Activated B cell treated with CpG ODN at 0.5 μM for 24 hours (primary cell): Measurements from ENCODE around the gene SPPL2A. TPM values are rescaled to one million over a fixed set of nuclear protein-coding genes. Genes with fewer than 3 reads are reported as not detected.

Experiments
- ATAC-seq: fragments of 200-7000 bp; cut with Tn5 transposase; one replicate; pipeline ENCODE4 v1.10.0; 2021; ENCODE audit warnings: low read depth, mild to moderate bottlenecking, moderate library complexity
- CTCF ChIA-PET: fragments of 350-600 bp; sonication (Branson Sonifier 250); formaldehyde crosslinking; loops from one replicate; lab custom pipeline; 2021; ENCODE audit warnings: antibody characterized with exemption; lab: Charles Lee
- POLR2A ChIA-PET: fragments of 350-600 bp; sonication (Branson Sonifier 250); formaldehyde crosslinking; loops from one replicate; lab custom pipeline; 2021; ENCODE audit warnings: antibody characterized with exemption; lab: Charles Lee
- DNase-seq: peaks from one replicate; pipeline ENCODE4 v3.0.0; 2022
- H3K27ac Mint-ChIP-seq: one replicate; pipeline ENCODE4 v1.8.0; 2020; ENCODE audit warnings: mixed read lengths
- H3K27me3 Mint-ChIP-seq: one replicate; pipeline ENCODE4 v1.8.0; 2021; ENCODE audit warnings: mixed read lengths
- H3K36me3 Mint-ChIP-seq: one replicate; pipeline ENCODE4 v1.8.0; 2021; ENCODE audit warnings: low read depth, mixed read lengths
- H3K4me1 Mint-ChIP-seq: one replicate; pipeline ENCODE4 v1.8.0; 2021; ENCODE audit warnings: mixed read lengths
- H3K4me3 Mint-ChIP-seq: one replicate; pipeline ENCODE4 v1.8.0; 2020; ENCODE audit warnings: mild to moderate bottlenecking, mixed read lengths
- H3K9me3 Mint-ChIP-seq: one replicate; pipeline ENCODE4 v1.8.0; 2020; ENCODE audit warnings: mixed read lengths
- intact Hi-C: fragments of 100-400 bp; cut with micrococcal nuclease; formaldehyde crosslinking; loops from one replicate; pipeline ENCODE4 v1.15.1; 2024
- total RNA-seq: library from RNA; stranded (reverse); gene quantifications from 2 replicates; pipeline ENCODE4 v1.2.3, GENCODE V29; 2022
- TF ChIP-seq, protein P1 (sequence below): fragments of 200-600 bp; IDR thresholded peaks from one replicate; pipeline ENCODE4 v1.8.0; 2022; ENCODE audit warnings: antibody characterized with exemption, mild to moderate bottlenecking

The SPPL2A gene
- total RNA-seq, 1 donor from 2014 or later: 85.3 TPM

DNA sequence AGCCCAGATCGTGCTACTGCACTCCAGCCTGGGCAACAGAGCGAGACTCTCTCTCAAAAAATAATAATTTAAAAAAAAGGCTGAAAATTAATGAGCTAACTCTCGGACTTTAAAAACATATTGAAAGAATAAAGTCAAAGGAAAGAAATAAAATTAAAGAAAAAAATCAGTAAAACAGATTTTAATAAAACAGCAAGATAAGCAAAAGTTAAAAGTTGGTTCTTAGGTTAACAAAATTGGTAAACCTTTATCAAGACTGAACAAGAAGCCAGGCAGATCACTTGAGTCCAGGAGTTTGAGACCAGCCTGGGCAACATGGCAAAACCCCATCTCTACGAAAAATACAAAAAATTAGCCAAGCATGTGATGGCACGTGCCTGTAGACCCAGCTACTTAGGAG lies 99.6 kb downstream of the SPPL2A start:
- DNase-seq (no peak), ATAC-seq (no peak)
- intact Hi-C loops: loop anchor here (5.0 kb wide), 1 partner anchor 34 kb away; no protein-coding TSS in a partner anchor
- TF ChIP-seq, protein P1, sequence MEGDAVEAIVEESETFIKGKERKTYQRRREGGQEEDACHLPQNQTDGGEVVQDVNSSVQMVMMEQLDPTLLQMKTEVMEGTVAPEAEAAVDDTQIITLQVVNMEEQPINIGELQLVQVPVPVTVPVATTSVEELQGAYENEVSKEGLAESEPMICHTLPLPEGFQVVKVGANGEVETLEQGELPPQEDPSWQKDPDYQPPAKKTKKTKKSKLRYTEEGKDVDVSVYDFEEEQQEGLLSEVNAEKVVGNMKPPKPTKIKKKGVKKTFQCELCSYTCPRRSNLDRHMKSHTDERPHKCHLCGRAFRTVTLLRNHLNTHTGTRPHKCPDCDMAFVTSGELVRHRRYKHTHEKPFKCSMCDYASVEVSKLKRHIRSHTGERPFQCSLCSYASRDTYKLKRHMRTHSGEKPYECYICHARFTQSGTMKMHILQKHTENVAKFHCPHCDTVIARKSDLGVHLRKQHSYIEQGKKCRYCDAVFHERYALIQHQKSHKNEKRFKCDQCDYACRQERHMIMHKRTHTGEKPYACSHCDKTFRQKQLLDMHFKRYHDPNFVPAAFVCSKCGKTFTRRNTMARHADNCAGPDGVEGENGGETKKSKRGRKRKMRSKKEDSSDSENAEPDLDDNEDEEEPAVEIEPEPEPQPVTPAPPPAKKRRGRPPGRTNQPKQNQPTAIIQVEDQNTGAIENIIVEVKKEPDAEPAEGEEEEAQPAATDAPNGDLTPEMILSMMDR: no peak
- Mint-ChIP-seq H3K9me3 (no peaks in the 10 kb centered on the region), H3K4me3 (no peak overlapping the region), H3K36me3 (peaks cover 45% of the 10 kb centered on the region), H3K27me3 (no peaks in the 10 kb centered on the region), H3K4me1 (no peaks in the 10 kb centered on the region), H3K27ac (peak overlapping the region; percentile 56)
- CTCF ChIA-PET: interaction anchor here (1.0 kb wide), 1 partner anchor 10 kb away, joined by 3 read pairs; no protein-coding TSS in a partner anchor
- POLR2A ChIA-PET: no interaction called here

DNA sequence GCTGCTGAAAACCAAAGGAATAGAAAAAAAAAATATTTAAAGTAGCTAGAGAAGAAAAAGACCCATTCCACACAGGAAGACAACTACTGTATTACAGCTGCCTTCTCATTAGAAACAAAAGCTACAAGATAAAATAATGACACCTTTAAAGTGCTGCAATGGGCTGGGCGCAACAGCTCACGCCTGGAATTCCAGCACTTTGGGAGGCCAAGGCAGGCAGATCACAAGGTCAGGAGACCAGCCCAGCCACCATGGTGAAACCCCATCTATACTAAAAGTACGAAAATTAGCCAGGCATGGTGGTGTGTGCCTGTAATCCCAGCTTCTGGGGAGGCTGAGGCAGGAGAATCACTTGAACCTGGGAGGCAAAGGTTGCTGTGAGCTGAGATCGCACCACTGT lies 110.0 kb downstream of the SPPL2A start:
- Mint-ChIP-seq H3K27ac (no peak overlapping the region), H3K4me1 (peaks cover 9% of the 10 kb centered on the region), H3K4me3 (no peak overlapping the region), H3K36me3 (peaks cover 78% of the 10 kb centered on the region), H3K27me3 (no peaks in the 10 kb centered on the region), H3K9me3 (no peaks in the 10 kb centered on the region)
- ATAC-seq (no peak), DNase-seq (no peak)
- ChIA-PET CTCF (interaction anchor here (0.7 kb wide), 1 partner anchor 1056 kb away, joined by 4 read pairs; no protein-coding TSS in a partner anchor), POLR2A (no interaction called here)
- TF ChIP-seq, protein P1: no peak
- intact Hi-C loops: no loop called here

DNA sequence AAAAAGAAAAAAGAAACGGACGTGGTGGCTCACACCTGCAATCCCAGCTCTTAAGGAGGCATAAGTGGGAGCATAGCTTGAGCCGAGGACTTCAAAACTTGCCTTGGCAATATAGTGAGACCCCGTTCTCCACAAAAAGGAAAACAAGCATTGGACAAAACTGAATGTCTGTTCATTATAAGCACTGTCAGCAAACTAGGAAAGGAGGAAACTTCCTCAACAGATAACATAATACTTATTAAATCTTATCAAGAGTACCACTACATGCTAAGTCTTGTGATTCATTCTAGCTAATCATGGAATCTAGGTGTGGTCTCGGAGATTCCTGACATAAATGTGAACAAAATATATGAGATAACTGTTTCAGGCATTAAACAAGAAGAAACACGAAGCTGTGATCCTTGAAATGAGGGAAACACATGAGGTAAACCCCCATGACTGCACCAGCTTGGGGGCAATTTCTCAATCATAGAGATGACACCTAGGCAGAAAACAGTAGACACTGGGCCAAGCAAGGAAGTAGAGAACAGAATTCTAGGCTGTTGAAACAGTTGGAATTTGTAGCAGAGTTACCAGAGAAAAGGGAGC lies 112.3 kb downstream of the SPPL2A start:
- peaks cover 76% of the 10 kb centered on the region for H3K36me3 Mint-ChIP-seq
- TF ChIP-seq, protein P1: no peak
- no peak for ATAC-seq
- CTCF ChIA-PET: no interaction called here
- peaks cover 9% of the 10 kb centered on the region for H3K4me1 Mint-ChIP-seq
- intact Hi-C loops: no loop called here
- H3K27me3 Mint-ChIP-seq: no peaks in the 10 kb centered on the region
- H3K9me3 Mint-ChIP-seq: no peaks in the 10 kb centered on the region
- no peak overlapping the region for H3K4me3 Mint-ChIP-seq
- POLR2A ChIA-PET: no interaction called here
- no peak overlapping the region for H3K27ac Mint-ChIP-seq
- DNase-seq: no peak

DNA sequence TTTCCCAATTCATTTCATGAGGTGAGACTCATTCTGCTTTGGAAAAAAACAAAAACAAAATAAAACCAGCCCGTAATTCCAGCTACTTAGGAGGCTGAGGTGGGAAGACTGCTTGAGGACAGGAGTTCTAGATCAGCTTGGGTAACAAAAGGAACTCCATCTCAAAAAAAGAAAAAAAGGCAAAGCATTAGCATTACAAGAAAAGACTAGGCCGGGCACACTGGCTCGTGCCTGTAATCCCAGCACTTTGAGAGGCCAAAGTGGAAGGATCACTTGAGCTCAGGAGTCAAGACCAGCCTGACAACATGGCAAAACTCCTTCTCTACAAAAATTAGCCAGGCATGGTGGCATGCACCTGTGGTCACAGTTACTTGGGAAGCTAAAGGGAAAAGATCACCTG lies 112.8 kb downstream of the SPPL2A start:
- ChIA-PET CTCF (no interaction called here), POLR2A (no interaction called here)

More for the DNA sequence above, 112.8 kb downstream of the SPPL2A start:
- no peak overlapping the region for H3K27ac Mint-ChIP-seq
- peaks cover 9% of the 10 kb centered on the region for H3K4me1 Mint-ChIP-seq
- H3K9me3 Mint-ChIP-seq: no peaks in the 10 kb centered on the region
- H3K27me3 Mint-ChIP-seq: no peaks in the 10 kb centered on the region
- no peak overlapping the region for H3K4me3 Mint-ChIP-seq
- TF ChIP-seq, protein P1: no peak
- no peak for ATAC-seq
- intact Hi-C loops: no loop called here
- peaks cover 72% of the 10 kb centered on the region for H3K36me3 Mint-ChIP-seq
- no peak for DNase-seq

Other genes with a start within 250 kb of the SPPL2A start
- 0.15 and 0.80 TPM in 2 replicates for gene USP50, start 219.0 kb downstream of the SPPL2A start, total RNA-seq
- gene TRPM7, start 78.9 kb downstream of the SPPL2A start, total RNA-seq: 59.4 and 64.7 TPM in 2 replicates
- gene AP4E1, start 143.0 kb upstream of the SPPL2A start, total RNA-seq: 11.1 and 13.4 TPM in 2 replicates